Epithelial cell of esophagus (primary cell): ENCODE results near the gene DEFB128.

Experiments used
- DNase-seq: peaks from one replicate; pipeline ENCODE4 v3.0.0; 2010; ENCODE audit warnings: low read depth
- H3K4me3 ChIP-seq: 2 replicates; pipeline ENCODE4 v1.5.1; 2011; ENCODE audit warnings: mild to moderate bottlenecking, low read length, control low read depth
- CTCF ChIP-seq: IDR thresholded peaks from 2 replicates; pipeline ENCODE4 v1.5.1; 2011; ENCODE audit warnings: low read depth, mild to moderate bottlenecking, low read length, control low read depth, inconsistent platforms; ENCODE audit not compliant: insufficient read depth; ENCODE audit errors: missing control alignments

DEFB128 gene

GRCh38 chr20:157154-157553 is 32.4 kb downstream of the DEFB128 start, which contains the start of gene DEFB127:
Gene DEFB127, plus strand, starts transcription at chr20:157454. Its CDS starts 91 bp downstream, at chr20:157545.
- no peak within 1 kb of the TSS for H3K4me3 ChIP-seq
- no peak for DNase-seq
- no peak for TF ChIP-seq CTCF

GRCh38 chr20:152131-152530 is 37.4 kb downstream of the DEFB128 start:
- no peak for DNase-seq
- no peak for TF ChIP-seq CTCF
- no peak overlapping the region for H3K4me3 ChIP-seq

GRCh38 chr20:145877-146276 is 43.6 kb downstream of the DEFB128 start:
- H3K4me3 ChIP-seq, result no peak overlapping the region
- TF ChIP-seq CTCF, result no peak
- DNase-seq, result no peak

- H3K4me3 ChIP-seq, result no peak within 1 kb of the TSS
- no peak for TF ChIP-seq CTCF
- DNase-seq, result no peak
These were observed 47.2 kb downstream of the DEFB128 start, which contains the start of gene DEFB126 for GRCh38 chr20:142290-142689. Gene DEFB126, plus strand, starts transcription at chr20:142590. Its CDS starts 39 bp downstream, at chr20:142629.
